Measurements from ENCODE around the gene SLC8A2. TPM values are rescaled to one million over a fixed set of nuclear protein-coding genes. Genes with fewer than 3 reads are reported as not detected.

Gene SLC8A2
- total RNA-seq, 1 donor from 2014 or later, result 0.27 TPM

GRCh38 chr19:47432091-47432490 is 39.6 kb downstream of the SLC8A2 start:
- Histone ChIP-seq H3K4me3 (no peak overlapping the region), H3K9me3 (no peaks in the 10 kb centered on the region), H3K4me1 (peaks cover 30% of the 10 kb centered on the region), H3K27me3 (ENCODE audit: low read depth) (peaks cover 76% of the 10 kb centered on the region), H3K27ac (no peak overlapping the region), H3K36me3 (no peaks in the 10 kb centered on the region)
- TF ChIP-seq CTCF (IDR thresholded peaks at IDR 0.05), result no peak
- no peak for DNase-seq
- ATAC-seq, result no peak
- intact Hi-C loops (cut with DNase I), result no loop called here

- peak overlapping the region; percentile 33 for H3K4me3 ChIP-seq
- no peak overlapping the region for H3K27ac ChIP-seq
- ATAC-seq (peak; percentile 59 to 77), DNase-seq (peak; percentile 71)
- peaks cover 30% of the 10 kb centered on the region for H3K4me1 ChIP-seq
- H3K9me3 ChIP-seq, result no peaks in the 10 kb centered on the region
- peaks cover 69% of the 10 kb centered on the region for H3K27me3 ChIP-seq (ENCODE audit: low read depth)
- intact Hi-C loops (cut with DNase I), result no loop called here
- H3K36me3 ChIP-seq, result no peaks in the 10 kb centered on the region
- no peak for TF ChIP-seq CTCF (IDR thresholded peaks at IDR 0.05)
Observed at GRCh38 chr19:47430041-47430802, 41.5 kb downstream of the SLC8A2 start.

- DNase-seq (no peak), ATAC-seq (no peak)
- no peak for TF ChIP-seq CTCF (IDR thresholded peaks at IDR 0.05)
- Histone ChIP-seq H3K9me3 (no peaks in the 10 kb centered on the region), H3K4me3 (no peak overlapping the region), H3K4me1 (peaks cover 30% of the 10 kb centered on the region), H3K36me3 (no peaks in the 10 kb centered on the region), H3K27ac (no peak overlapping the region), H3K27me3 (ENCODE audit: low read depth) (peaks cover 72% of the 10 kb centered on the region)
- intact Hi-C loops (cut with DNase I), result no loop called here
Observed at GRCh38 chr19:47429140-47429793, 42.4 kb downstream of the SLC8A2 start.

- intact Hi-C loops (cut with DNase I), result no loop called here
- peak; percentile 77 to 88 for ATAC-seq
Observed at GRCh38 chr19:47428177-47428894, 43.4 kb downstream of the SLC8A2 start.

More at GRCh38 chr19:47428177-47428894, 43.4 kb downstream of the SLC8A2 start:
- H3K36me3 ChIP-seq, result no peaks in the 10 kb centered on the region
- H3K4me3 ChIP-seq, result no peak overlapping the region
- no peak for TF ChIP-seq CTCF (IDR thresholded peaks at IDR 0.05)
- H3K9me3 ChIP-seq, result no peaks in the 10 kb centered on the region
- peak; percentile 86 for DNase-seq
- no peak overlapping the region for H3K27ac ChIP-seq
- H3K27me3 ChIP-seq (ENCODE audit: low read depth), result peaks cover 73% of the 10 kb centered on the region
- H3K4me1 ChIP-seq, result peaks cover 30% of the 10 kb centered on the region

Data from lower lobe of right lung (tissue), 2 donors.